HL-60 (cell line): ENCODE data around the gene URGCP.

Experiments used
- CTCF ChIP-seq: IDR thresholded peaks from one replicate; pipeline ENCODE4 v1.5.1; 2011; ENCODE audit warnings: low read length, control low read depth, inconsistent platforms; ENCODE audit not compliant: insufficient read depth
- POLR2AphosphoS5 ChIP-seq: IDR thresholded peaks from 2 replicates; pipeline ENCODE4 v1.6.1; 2012; ENCODE audit warnings: low read depth
- REST ChIP-seq: IDR thresholded peaks from 2 replicates; pipeline ENCODE4 v1.6.1; 2012; ENCODE audit warnings: low read depth; ENCODE audit not compliant: insufficient replicate concordance

GRCh38 chr7:43869006-43869866, 37.2 kb downstream of the URGCP start, which contains the start of gene MRPS24:
- no peak for TF ChIP-seq CTCF
- TF ChIP-seq POLR2AphosphoS5 = peak; percentile 89
- peak; percentile 73 for TF ChIP-seq REST
